GM10248 (cell line): ENCODE measurements around the gene LRFN2.

Experiments used
- CTCF ChIA-PET: fragments of 300-600 bp; sonication (Branson Sonifier 250); formaldehyde crosslinking; extraction: SDS; loops from one replicate; lab custom pipeline; 2021; ENCODE audit warnings: antibody characterized with exemption; lab: Yijun Ruan, JAX
- POLR2A ChIA-PET: fragments of 350-650 bp; sonication (Branson Sonifier 250); formaldehyde crosslinking; extraction: SDS; loops from one replicate; lab custom pipeline; 2020; ENCODE audit warnings: antibody characterized with exemption; lab: Yijun Ruan, JAX
- DNase-seq: peaks from one replicate; pipeline ENCODE4 v3.0.0; 2012; ENCODE audit errors: extremely low spot score
- TF ChIP-seq, protein P1 (sequence below): IDR thresholded peaks from 2 replicates; pipeline ENCODE4 v1.5.1; 2012; ENCODE audit warnings: mild to moderate bottlenecking, low read depth; ENCODE audit errors: extremely low read depth, missing control alignments, control extremely low read depth

Gene LRFN2

DNA sequence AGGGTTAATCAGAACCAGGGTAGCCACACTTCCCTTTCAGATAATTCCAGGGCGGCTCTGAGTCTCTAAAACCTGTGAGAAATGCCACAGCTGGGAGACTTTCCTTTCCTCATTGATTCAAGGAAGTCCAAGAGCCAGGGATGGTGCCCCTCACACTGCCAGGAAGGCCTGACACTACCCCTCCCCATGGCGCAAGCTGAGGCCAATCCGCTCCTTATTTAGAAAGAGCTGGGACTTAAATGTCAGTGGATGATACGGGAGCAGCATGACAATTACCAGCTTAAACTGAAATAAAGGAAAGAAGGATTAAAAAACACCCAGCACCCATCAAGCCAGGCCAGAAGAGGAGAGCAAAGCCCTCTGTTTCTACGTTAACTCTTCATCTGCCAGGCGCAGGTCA, 244.4 kb downstream of the LRFN2 start:
- DNase-seq: no peak
- TF ChIP-seq, protein P1, sequence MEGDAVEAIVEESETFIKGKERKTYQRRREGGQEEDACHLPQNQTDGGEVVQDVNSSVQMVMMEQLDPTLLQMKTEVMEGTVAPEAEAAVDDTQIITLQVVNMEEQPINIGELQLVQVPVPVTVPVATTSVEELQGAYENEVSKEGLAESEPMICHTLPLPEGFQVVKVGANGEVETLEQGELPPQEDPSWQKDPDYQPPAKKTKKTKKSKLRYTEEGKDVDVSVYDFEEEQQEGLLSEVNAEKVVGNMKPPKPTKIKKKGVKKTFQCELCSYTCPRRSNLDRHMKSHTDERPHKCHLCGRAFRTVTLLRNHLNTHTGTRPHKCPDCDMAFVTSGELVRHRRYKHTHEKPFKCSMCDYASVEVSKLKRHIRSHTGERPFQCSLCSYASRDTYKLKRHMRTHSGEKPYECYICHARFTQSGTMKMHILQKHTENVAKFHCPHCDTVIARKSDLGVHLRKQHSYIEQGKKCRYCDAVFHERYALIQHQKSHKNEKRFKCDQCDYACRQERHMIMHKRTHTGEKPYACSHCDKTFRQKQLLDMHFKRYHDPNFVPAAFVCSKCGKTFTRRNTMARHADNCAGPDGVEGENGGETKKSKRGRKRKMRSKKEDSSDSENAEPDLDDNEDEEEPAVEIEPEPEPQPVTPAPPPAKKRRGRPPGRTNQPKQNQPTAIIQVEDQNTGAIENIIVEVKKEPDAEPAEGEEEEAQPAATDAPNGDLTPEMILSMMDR: no peak
- ChIA-PET POLR2A (no interaction called here), CTCF (interaction anchor here (1.9 kb wide), 1 partner anchor 35 kb away, joined by 4 read pairs; no protein-coding TSS in a partner anchor)

DNA sequence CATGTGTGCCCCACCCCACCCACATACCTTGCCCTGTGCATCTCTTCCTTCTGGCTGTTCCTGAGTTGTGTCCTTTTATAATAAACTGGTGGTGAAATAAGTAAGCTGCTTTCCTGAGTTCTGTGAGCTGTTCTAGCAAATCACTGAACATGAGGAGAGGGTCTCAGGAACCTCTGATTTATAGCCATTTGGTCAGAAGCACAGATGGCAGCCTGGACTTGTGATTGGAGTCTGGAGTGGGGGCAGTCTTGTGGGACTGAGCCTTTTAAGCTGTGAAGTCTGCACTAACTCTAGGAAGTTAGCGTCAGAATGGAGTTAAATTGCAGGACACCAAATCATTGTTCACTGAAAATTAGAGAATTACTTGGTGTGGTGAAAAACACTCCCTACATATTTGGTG, 245.4 kb downstream of the LRFN2 start:
- DNase-seq: no peak
- TF ChIP-seq, protein P1: no peak
- ChIA-PET POLR2A (no interaction called here), CTCF (no interaction called here)
